ENCODE results near the gene SLC25A33. TPM values are rescaled to one million over a fixed set of nuclear protein-coding genes. Genes with fewer than 3 reads are reported as not detected.
"Not testable (repeated sequence)": the region's sequence is repeated elsewhere in the genome, so short reads cannot be mapped to it uniquely, and the experiment has no call there.

Gene SLC25A33
- total RNA-seq, 3 donors from 2014 or later = 22.2 to 24.9 (median 22.2) TPM

DNA sequence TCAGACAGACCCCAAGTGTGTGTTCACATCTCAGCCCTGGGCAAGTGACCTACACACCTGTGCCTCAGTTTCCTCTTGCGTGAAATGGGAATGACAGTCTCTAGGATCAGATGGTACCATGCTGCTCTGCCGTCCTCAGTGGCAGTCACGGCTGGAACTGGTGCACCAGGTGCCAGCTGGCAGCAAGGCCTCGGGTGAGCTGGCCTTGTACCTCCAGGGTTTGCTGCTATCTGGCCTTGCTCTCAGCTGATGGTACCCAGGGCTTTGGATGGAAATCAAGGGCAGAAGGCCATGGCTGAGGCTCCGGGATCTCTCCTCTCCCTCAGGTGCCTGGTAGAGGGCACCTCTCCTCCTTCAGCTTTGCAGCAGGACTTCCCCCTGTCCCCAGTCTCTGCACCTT is 70.7 kb downstream of the SLC25A33 start:
- no peak for ATAC-seq
- Mint-ChIP-seq H3K4me3 (no peak overlapping the region), H3K36me3 (ENCODE audit: insufficient read depth) (peaks cover 2% of the 10 kb centered on the region), H3K27me3 (ENCODE audit: low read depth) (no peaks in the 10 kb centered on the region), H3K4me1 (ENCODE audit: low read depth) (no peaks in the 10 kb centered on the region), H3K9me3 (no peaks in the 10 kb centered on the region)
- DNase-seq = no peak

DNA sequence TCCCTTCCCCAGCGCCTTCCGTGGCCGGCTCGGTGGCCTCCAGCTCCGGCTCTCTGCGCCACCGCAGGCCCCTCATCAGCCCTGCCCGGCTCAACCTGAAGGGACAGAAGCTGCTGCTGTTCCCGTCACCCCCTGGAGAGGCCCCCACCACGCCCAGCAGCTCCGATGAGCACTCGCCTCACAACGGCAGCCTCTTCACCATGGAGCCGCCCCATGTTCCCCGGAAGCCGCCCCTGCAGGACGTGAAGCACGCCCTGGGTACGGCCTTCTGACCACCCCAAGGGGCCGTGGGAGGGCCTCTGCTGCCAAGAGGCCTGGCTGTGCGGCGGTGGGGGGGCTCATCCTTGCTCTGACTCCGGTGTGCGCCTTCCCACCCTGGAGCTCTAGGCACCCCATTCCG is 71.3 kb downstream of the SLC25A33 start:
- H3K4me1 Mint-ChIP-seq (ENCODE audit: low read depth) = no peaks in the 10 kb centered on the region
- no peaks in the 10 kb centered on the region for H3K27me3 Mint-ChIP-seq (ENCODE audit: low read depth)

DNA sequence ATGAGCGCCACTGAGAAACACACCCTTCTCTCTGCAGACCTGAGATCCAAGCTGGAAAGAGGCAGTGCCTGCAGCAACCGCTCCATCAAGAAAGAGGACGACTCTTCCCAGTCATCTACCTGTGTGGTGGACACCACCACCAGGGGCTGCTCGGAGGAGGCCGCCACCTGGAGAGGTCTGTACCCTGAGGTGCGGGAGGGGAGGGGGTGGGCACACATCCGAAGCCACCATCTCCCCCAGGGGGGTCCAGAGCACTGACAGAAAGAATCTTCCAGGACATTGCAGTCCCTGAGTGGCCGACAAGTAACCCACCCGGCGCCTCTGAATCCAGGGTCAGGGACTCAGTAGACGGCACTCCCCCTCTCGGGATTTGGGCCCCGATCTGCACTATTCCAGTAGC is 72.5 kb downstream of the SLC25A33 start:
- peaks cover 2% of the 10 kb centered on the region for H3K36me3 Mint-ChIP-seq (ENCODE audit: insufficient read depth)
- H3K4me1 Mint-ChIP-seq (ENCODE audit: low read depth) = no peaks in the 10 kb centered on the region
- no peak overlapping the region for H3K4me3 Mint-ChIP-seq
- no peaks in the 10 kb centered on the region for H3K27me3 Mint-ChIP-seq (ENCODE audit: low read depth)
- H3K9me3 Mint-ChIP-seq = no peaks in the 10 kb centered on the region
- DNase-seq (no peak), ATAC-seq (no peak)

More for the DNA sequence above, 71.3 kb downstream of the SLC25A33 start:
- no peak for ATAC-seq
- DNase-seq = no peak
- no peak overlapping the region for H3K4me3 Mint-ChIP-seq
- peaks cover 2% of the 10 kb centered on the region for H3K36me3 Mint-ChIP-seq (ENCODE audit: insufficient read depth)
- H3K9me3 Mint-ChIP-seq = no peaks in the 10 kb centered on the region

DNA sequence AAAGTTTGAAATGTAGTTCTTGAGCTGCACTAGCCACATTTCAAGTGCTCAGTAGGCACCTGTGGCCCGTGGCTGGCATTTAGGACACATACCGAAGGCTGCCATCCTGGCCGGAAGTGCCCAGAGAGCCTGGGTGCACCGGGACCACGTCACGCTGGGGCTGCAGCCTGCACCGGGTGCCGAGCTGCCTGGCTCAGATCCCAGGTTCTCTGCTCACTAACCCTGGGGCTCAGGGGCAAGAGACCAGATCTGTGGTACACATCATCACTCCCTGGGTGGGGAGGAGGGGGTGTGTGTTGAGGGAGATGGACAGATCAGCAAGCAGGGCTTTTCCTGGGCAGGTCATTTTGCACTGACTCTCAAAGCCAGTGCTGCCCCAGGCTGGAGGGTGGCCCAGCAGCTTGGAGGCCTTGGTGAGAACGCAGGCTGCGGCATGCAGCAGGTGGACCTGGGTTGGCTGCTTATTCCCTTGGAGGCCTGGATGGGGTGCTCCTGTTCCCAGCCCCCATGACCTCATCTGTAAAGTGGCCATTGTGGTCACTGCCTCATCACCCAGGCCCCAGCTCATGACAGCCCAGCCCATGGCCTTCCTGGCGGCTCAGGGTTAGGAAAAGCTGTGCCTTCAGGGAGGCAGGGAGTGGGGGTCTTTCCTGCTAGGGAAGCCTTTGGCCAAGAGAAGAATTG is 73.0 kb downstream of the SLC25A33 start:
- Mint-ChIP-seq H3K27me3 (ENCODE audit: low read depth) (no peaks in the 10 kb centered on the region), H3K4me3 (no peak overlapping the region), H3K36me3 (ENCODE audit: insufficient read depth) (peaks cover 2% of the 10 kb centered on the region), H3K9me3 (no peaks in the 10 kb centered on the region), H3K4me1 (ENCODE audit: low read depth) (no peaks in the 10 kb centered on the region)
- DNase-seq (no peak), ATAC-seq (no peak)

DNA sequence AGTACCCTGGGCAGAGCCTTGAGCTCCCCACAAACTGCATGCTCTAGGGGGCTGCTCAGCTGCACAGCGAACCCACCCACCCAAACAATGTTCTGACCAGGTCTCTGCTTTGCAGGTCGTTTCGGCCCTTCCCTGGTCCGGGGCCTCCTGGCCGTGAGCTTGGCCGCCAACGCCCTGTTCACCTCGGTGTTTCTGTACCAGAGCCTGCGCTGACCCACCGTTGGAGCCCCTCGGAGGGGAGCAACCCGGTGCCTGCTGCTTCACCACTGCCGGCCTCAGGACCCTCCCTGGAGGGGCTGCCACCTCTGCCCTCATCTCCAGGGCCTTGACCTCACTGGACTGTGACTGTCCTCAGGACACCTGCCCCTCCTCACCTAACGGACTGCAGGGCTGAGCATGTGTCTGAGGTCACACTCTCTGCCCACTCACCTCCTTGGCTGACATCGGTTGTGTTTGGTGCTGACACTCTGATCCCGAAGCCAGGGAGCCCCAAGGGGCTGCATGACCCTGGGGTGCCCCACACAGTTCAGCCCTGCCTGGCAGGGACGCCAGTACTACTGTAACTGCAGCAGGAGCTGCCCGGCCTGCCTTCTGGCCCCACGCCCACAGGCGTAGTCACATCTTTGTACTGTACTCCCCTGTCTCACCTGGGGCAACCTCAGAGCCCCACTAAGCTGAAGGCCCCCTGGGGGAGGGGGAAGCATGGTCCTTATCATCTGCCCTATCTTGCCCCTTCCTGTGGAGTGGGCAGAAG is 73.8 kb downstream of the SLC25A33 start:
- H3K4me1 Mint-ChIP-seq (ENCODE audit: low read depth) = no peaks in the 10 kb centered on the region
- H3K27me3 Mint-ChIP-seq (ENCODE audit: low read depth) = no peaks in the 10 kb centered on the region
- DNase-seq (no peak), ATAC-seq (no peak)
- H3K9me3 Mint-ChIP-seq = no peaks in the 10 kb centered on the region
- no peaks in the 10 kb centered on the region for H3K36me3 Mint-ChIP-seq (ENCODE audit: insufficient read depth)
- no peak overlapping the region for H3K4me3 Mint-ChIP-seq

DNA sequence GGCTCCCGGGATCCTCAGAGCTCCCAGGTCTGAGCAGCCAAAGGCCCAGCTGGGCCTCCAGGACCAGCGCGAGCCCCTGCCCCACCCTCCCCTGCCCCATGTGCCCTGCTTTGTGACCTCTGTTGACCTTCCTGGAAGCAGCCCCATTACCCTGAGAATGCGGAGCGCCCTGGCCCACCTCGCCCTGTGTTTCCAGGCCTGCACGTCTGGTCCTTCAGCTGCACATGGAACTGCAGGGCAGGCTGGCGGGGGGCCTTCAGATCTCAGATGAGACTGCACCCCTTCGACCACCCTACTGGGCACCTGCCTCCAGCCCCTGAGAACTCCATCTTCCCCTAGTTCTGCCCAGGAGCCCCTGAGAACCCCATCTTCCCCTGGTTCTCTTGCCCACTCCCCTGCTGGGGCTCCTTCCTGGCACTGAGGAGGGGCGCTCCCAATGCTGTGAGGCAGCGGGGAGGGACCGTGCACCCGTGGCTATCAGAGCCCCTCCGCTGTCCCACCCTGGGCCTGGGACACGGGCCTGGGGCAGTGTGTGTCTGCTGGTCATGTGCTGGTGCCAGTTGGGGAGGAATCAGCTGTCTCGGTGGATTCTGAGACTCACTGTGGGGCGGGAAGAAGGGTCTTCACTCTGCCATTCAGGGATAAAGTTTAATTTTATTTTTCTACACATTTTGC is 74.5 kb downstream of the SLC25A33 start:
- no peaks in the 10 kb centered on the region for H3K27me3 Mint-ChIP-seq (ENCODE audit: low read depth)
- no peaks in the 10 kb centered on the region for H3K36me3 Mint-ChIP-seq (ENCODE audit: insufficient read depth)
- H3K9me3 Mint-ChIP-seq = no peaks in the 10 kb centered on the region
- DNase-seq (no peak), ATAC-seq (no peak)
- H3K4me3 Mint-ChIP-seq = no peak overlapping the region
- H3K4me1 Mint-ChIP-seq (ENCODE audit: low read depth) = no peaks in the 10 kb centered on the region

DNA sequence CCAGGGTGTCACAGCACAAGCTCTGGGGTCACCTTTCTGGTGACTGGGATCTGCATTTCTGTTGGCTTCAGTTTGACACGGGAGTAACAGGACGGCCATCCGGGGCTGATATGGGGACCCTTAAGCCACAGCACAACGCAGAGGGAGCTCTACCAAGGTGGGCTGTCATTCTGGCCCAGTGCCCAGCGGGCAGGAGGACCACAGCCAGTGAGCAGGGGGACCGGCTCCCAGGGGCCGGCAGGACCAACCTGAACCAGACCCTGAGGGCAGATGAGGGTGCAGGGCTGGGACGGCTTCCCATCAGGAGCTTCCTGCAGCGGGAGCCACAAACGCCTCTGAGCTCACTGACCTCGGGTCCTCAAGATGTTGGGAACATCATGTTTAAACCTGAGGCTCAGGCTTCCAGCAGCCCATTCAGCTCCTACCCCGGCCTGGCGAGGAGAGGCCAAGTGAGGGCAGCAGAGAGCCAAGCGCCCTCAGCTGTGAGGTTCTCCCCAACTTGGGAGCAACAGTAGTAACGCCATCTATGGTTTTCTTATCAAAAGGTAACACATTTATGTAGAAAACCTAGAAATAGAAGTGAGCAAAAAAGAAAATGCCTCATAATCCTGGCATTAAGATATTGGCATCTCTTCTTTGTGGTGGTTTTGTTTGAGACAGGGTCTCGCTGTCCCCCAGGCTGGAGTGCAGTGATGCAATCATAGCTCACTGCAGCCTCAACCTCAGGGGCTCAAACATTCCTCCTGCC is 76.2 kb downstream of the SLC25A33 start:
- Mint-ChIP-seq H3K4me1 (ENCODE audit: low read depth) (no peaks in the 10 kb centered on the region), H3K36me3 (ENCODE audit: insufficient read depth) (no peaks in the 10 kb centered on the region), H3K4me3 (no peak overlapping the region), H3K27me3 (ENCODE audit: low read depth) (peaks cover 5% of the 10 kb centered on the region), H3K9me3 (no peaks in the 10 kb centered on the region)
- ATAC-seq = peak; percentile 72 to 77
- DNase-seq = peak; percentile 43

DNA sequence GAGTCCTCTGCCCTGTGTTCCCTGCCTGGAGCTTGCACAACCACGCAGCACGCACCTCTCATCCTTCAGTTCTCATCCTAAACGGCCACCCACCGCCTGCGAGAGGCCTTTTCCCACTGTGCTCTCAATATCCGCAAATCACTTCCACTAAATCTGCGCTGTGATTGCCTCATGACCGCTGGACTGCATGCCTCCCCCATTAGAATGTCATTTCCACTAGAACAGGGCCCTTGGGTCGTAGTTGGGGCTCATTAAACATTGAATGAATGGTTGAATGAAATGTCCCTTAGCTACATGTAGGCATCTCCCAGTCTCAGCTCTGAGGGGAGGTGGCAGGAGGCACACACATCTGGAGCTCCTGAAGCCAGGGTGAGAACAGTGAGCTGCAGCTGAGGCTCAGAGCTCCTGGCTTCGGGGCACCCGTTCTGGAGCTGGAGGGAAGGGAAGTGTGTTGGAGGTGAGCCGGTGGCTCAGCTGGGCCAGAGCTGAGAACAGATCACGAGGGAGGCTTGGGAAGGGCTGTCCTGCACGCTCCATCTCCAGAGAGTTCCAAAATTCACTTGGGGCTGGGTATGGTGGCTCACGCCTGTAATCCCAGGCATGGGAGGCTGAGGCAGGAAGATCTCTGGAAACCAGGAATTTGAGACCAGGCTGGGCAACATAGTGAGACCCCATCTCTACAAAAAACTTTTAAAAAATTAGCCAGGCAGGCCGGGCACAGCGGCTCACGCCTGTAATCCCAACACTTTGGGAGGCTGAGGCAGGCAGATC is 79.8 kb downstream of the SLC25A33 start:
- Mint-ChIP-seq H3K36me3 (ENCODE audit: insufficient read depth) (no peaks in the 10 kb centered on the region), H3K27me3 (ENCODE audit: low read depth) (peaks cover 10% of the 10 kb centered on the region), H3K4me1 (ENCODE audit: low read depth) (peaks cover 2% of the 10 kb centered on the region), H3K9me3 (no peaks in the 10 kb centered on the region), H3K4me3 (no peak overlapping the region)
- ATAC-seq (no peak), DNase-seq (no peak)

DNA sequence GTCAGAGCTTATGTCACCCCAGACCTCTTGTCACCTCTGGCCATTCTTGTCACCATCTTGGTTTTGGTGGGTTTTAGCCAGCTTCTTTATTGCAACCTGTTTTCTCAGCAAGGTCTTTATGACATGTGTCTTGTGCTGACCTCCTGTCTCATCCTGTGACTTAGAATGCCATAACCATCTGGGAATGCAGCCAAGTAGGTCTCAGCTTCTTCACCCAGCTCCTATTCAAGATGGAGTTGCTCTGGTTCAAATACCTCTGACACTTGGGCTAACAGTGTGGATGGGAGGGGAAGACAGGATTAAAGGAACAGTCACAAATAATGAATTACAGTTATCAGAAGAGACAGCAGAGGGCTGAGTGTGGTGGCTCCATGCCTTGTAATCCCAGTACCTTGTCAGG is 81.8 kb downstream of the SLC25A33 start:
- Mint-ChIP-seq H3K36me3 (ENCODE audit: insufficient read depth) (no peaks in the 10 kb centered on the region), H3K9me3 (no peaks in the 10 kb centered on the region), H3K4me1 (ENCODE audit: low read depth) (peaks cover 7% of the 10 kb centered on the region), H3K27me3 (ENCODE audit: low read depth) (peaks cover 10% of the 10 kb centered on the region), H3K4me3 (no peak overlapping the region)
- ATAC-seq (no peak), DNase-seq (no peak)

DNA sequence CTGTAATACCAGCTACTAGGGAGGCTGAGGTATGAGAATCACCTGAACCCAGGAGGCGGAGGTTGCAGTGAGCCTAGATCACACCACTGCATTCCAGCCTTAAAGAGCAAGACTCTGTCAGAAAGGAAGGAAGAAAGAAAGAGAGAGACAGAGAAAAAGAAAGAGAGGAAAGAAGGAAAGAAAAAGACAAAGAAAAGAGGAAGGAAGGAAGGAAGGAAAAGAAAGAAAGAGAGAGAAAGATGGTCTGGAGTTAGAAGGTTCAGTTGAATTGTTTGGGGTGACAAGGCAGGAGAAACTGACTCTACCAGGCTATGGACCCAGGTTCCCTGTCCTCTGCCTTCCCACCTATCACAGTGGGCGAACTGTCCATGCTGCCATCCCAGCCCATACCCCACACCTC is 84.8 kb downstream of the SLC25A33 start:
- Mint-ChIP-seq H3K4me3 (peak overlapping the region; percentile 31), H3K36me3 (ENCODE audit: insufficient read depth) (no peaks in the 10 kb centered on the region)
- ATAC-seq = no peak

DNA sequence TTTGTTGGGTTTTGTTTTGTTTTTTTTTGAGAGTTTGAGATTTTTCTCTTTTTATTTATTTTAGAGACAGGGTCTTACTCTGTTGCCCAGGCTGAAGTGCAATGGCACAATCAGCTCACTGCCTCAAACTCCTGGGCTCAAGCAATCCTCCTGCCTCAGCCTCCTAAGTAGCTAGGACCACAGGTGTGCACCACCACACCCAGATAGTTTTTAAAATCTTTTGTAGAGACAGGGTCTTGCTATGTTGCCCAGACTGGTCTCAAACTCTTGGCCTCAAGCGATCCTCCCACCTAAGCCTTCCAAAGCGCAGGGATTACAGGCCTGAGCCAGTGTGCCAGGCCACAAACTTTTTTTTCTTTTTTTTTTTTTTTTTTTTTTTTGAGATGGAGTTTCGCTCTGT is 85.8 kb downstream of the SLC25A33 start:
- not testable (repeated sequence) for H3K27me3 Mint-ChIP-seq (ENCODE audit: low read depth); ATAC-seq; DNase-seq; H3K4me3 Mint-ChIP-seq; H3K36me3 Mint-ChIP-seq (ENCODE audit: insufficient read depth); H3K9me3 Mint-ChIP-seq
- peaks cover 32% of the 10 kb centered on the region for H3K4me1 Mint-ChIP-seq (ENCODE audit: low read depth)

More for the DNA sequence above, 84.8 kb downstream of the SLC25A33 start:
- Mint-ChIP-seq H3K4me1 (ENCODE audit: low read depth) (peaks cover 27% of the 10 kb centered on the region), H3K9me3 (no peaks in the 10 kb centered on the region), H3K27me3 (ENCODE audit: low read depth) (peaks cover 9% of the 10 kb centered on the region)
- DNase-seq = no peak

DNA sequence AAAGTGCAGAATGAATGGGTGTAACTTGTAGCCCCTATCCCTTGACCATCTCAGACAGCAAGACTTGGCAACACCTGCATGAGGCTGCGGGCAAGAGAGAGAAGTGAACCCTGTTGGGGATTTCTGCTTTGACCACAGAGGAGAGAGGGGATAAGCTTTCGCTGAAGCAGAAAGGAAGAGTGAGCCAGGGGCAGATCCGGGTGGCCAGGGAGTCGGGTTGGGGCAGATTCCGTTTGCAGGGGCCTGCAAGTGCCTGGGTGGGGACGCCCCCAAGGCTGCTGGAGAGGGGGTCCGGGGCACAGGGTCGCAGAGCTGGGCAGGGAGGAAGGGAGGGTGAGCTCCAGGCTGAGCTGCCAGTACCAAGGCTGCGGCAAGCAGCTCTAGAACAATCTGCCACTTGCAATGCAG is 86.9 kb downstream of the SLC25A33 start:
- no peak for ATAC-seq
- Mint-ChIP-seq H3K27me3 (ENCODE audit: low read depth) (no peaks in the 10 kb centered on the region), H3K4me1 (ENCODE audit: low read depth) (peaks cover 43% of the 10 kb centered on the region), H3K4me3 (peak overlapping the region; percentile 78), H3K9me3 (no peaks in the 10 kb centered on the region), H3K36me3 (ENCODE audit: insufficient read depth) (no peaks in the 10 kb centered on the region)
- DNase-seq = no peak

DNA sequence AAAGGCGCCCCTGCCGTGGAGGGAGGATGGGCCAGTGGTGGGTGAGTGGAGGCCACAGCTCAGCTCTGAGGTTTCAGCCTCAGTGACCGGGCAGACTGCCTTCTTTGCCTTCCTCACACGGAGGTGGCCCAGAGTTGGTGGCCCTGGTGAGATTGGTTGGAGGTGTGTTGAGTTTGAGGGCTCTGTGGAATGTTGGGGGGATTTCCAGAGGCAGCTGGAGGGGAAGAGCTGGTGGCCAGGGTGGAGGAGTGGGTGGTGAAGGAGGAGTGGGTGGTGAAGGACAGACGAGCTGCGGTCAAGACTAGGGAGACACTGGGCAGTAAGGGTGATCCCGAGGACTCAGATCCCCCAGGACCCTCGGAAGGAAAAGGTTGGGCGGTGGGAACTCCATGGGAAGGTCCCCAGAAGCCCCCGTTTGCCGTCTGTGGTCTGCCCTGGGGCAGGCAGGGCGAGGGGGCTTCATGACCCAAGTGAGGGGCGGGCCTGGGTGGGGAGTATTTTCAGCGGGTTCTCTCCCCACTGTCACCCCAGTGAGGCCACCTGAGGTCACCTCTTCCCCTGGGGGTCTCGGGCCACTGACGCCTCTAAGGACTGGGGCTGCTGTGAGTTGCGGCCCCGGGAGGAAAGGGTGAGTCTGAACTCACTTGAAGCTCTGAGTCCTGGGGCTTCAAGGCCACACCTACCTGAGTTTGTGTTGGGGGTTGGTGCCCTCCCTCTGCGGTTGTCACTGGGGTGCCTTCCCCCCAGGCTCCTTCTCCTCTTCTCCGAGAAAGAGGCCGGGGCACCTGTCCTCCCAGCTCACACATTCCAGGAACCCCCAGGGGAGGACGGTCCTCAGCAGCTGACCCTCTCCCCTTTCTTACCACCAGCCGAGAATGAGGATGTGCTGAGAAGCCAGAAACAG is 89.5 kb downstream of the SLC25A33 start:
- H3K4me1 Mint-ChIP-seq (ENCODE audit: low read depth) = peaks cover 65% of the 10 kb centered on the region
- no peaks in the 10 kb centered on the region for H3K36me3 Mint-ChIP-seq (ENCODE audit: insufficient read depth)
- peak; percentile 41 to 45 for ATAC-seq
- no peaks in the 10 kb centered on the region for H3K9me3 Mint-ChIP-seq
- H3K27me3 Mint-ChIP-seq (ENCODE audit: low read depth) = no peaks in the 10 kb centered on the region
- peak overlapping the region; percentile 93 for H3K4me3 Mint-ChIP-seq
- peak; percentile 58 for DNase-seq
